Sigmoid colon (tissue), 7 donors: ENCODE results near the gene DYRK4. TPM values are rescaled to one million over a fixed set of nuclear protein-coding genes. Genes with fewer than 3 reads are reported as not detected.

Source experiments
- DNase-seq: peaks from one replicate; pipeline ENCODE4 v3.0.0-alpha.2; 2019
- H3K27ac ChIP-seq, 4 donors: fragments of 200-600 bp; sonication (generic); one replicate each; pipeline ENCODE4 v1.5.1; 2016 to 2019; ENCODE audit warnings: mild to moderate bottlenecking in 1 of 4
- H3K27me3 ChIP-seq, 3 donors: fragments of 200-600 bp; sonication (generic); one replicate each; pipeline ENCODE4 v1.5.1; 2019; ENCODE audit warnings: mild to moderate bottlenecking in 1 of 3
- H3K36me3 ChIP-seq, 4 donors: fragments of 200-600 bp; sonication (generic); one replicate each; pipeline ENCODE4 v1.5.1; 2016 to 2019
- H3K4me1 ChIP-seq, 4 donors: fragments of 200-600 bp; sonication (generic); one replicate each; pipeline ENCODE4 v1.5.1; 2017 to 2019
- H3K4me3 ChIP-seq, 4 donors: fragments of 200-600 bp; sonication (generic); one replicate each; pipeline ENCODE4 v1.5.1; 2017 to 2019; ENCODE audit warnings: mild to moderate bottlenecking in 2 of 4, moderate library complexity in 1 of 4
- H3K9me3 ChIP-seq, 4 donors: fragments of 200-600 bp in 3 of 4; sonication (generic) in 3 of 4; one replicate each; pipeline versions ENCODE4 v1.5.1 to v1.6.1; 2013 to 2019
- CTCF ChIP-seq, 4 experiments: fragments of 450-650 bp in 3 of 4; fragments of 200-600 bp in 1 of 4; IDR thresholded peaks; one replicate each; pipeline ENCODE4 v1.5.1; 2016 to 2019; ENCODE audit warnings: antibody characterized with exemption in 4 of 4, mild to moderate bottlenecking in 3 of 4, moderate library complexity in 2 of 4
- EP300 ChIP-seq, 4 donors: sonication (generic); formaldehyde crosslinking; IDR thresholded peaks; one replicate each; pipeline ENCODE4 v1.6.1; 2017; ENCODE audit warnings: antibody characterized with exemption in 4 of 4
- POLR2A ChIP-seq, 2 donors: fragments of 450-650 bp; IDR thresholded peaks; one replicate each; pipeline ENCODE4 v1.6.1; 2016; ENCODE audit warnings: antibody characterized with exemption in 2 of 2, mild to moderate bottlenecking in 2 of 2, moderate library complexity in 2 of 2
- POLR2AphosphoS5 ChIP-seq, 4 donors: sonication (generic); formaldehyde crosslinking; IDR thresholded peaks; one replicate each; pipeline ENCODE4 v1.6.1; 2017; ENCODE audit warnings: antibody characterized with exemption in 4 of 4
- WGBS, 2 donors: extraction: QIAGEN DNeasy Blood & Tissue Kit; methylation state at CpG; one replicate each; pipeline ENCODE4 v1.1.7; 2013; 5-methylcytosine and 5-hydroxymethylcytosine counted together
- intact Hi-C: fragments of 100-400 bp; cut with DNase I; formaldehyde crosslinking; loops from one replicate; pipeline ENCODE4 v1.15.1; 2023
- polyA plus RNA-seq, 3 donors: library from polyadenylated mRNA; stranded (reverse); fragments of 200-250 nt; gene quantifications; one replicate each; pipeline ENCODE4 v1.2.3, GENCODE V29; 2013
- total RNA-seq, 4 donors: library from RNA; depleted of rRNA; stranded (reverse); fragments of >200 nt; gene quantifications; one replicate each; pipeline ENCODE4 v1.1.0, GENCODE V29; 2016
- donor health status: healthy with polysubstance abuse.
- donor health status: Bipolar disorder and iron deficiency.
- donor health status: healthy.

DYRK4 gene
- total and polyA plus RNA-seq, 7 donors = 22.5 to 63.5 (median 31.9) TPM

DNA sequence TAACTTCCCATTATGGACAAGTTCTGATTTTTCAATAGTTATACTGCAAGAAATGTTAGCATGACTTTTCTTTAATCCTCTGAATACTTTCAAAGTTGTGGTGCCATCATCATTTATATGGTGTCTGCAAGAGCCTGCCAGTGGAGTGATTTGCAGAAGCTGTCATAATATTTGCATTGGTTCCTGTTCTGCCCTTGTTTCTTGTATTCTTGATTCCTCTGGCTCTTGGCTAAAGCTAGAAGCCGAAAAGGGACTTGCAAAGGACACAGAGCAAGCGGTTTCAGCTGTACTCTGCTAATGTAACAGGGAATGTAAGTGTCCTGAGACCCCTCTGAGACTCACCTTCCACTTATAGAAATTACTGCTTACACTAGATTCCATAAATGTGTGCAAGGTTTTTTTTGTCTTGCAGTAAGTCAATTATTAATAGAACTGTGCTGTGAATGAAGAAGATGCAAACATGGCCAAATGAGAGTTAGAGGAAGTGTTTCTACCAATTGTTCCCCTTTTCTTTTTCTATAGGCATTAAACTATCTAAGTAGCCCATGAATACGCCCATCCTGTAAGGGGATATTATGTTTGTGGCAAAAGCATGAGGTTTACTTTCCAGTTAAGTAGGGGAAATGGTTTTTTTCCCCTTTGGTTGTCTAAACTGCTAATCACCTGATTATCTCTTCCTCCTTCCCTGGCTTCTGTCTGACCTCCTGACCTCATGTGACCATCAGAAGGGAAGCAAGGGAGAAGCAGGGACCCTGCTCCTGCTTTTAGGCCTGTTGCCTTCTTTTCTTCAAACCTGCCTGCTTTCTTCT lies 5.3 kb downstream of the DYRK4 start:
- H3K27me3 ChIP-seq = peaks cover 0 to 13% (median 0%) of the 10 kb centered on the region in 3 donors
- intact Hi-C loops = no loop called here
- no peak overlapping the region for H3K4me3 ChIP-seq
- no peaks in the 10 kb centered on the region for H3K36me3 ChIP-seq
- peak overlapping the region in 2 of 4 donors; percentile 18 to 43 for H3K27ac ChIP-seq
- H3K9me3 ChIP-seq = no peaks in the 10 kb centered on the region
- peaks cover 0 to 3% (median 1%) of the 10 kb centered on the region in 4 donors for H3K4me1 ChIP-seq
- DNase-seq = no peak
- WGBS, 2 donors = 44 to 45% methylated on average over 3 of the region's 3 CpGs
- TF ChIP-seq EP300 (IDR thresholded peaks at IDR 0.05) (no peak), CTCF (IDR thresholded peaks at IDR 0.05) (no peak), POLR2AphosphoS5 (IDR thresholded peaks at IDR 0.05) (no peak), POLR2A (IDR thresholded peaks at IDR 0.05) (no peak)

GRCh38 chr12:4569261-4569660 lies 7.3 kb downstream of the DYRK4 start:
- Histone ChIP-seq H3K9me3 (no peaks in the 10 kb centered on the region), H3K27ac (no peak overlapping the region), H3K4me3 (no peak overlapping the region), H3K36me3 (no peaks in the 10 kb centered on the region), H3K27me3 (peaks cover 0 to 4% (median 0%) of the 10 kb centered on the region in 3 donors), H3K4me1 (no peaks in the 10 kb centered on the region)
- TF ChIP-seq POLR2AphosphoS5 (IDR thresholded peaks at IDR 0.05) (no peak), EP300 (IDR thresholded peaks at IDR 0.05) (no peak), POLR2A (IDR thresholded peaks at IDR 0.05) (no peak), CTCF (IDR thresholded peaks at IDR 0.05) (no peak)
- intact Hi-C loops = no loop called here
- WGBS, 2 donors = 93% methylated on average over 4 of the region's 4 CpGs
- DNase-seq = no peak

- intact Hi-C loops = no loop called here
- DNase-seq = no peak
These were observed 10.7 kb downstream of the DYRK4 start for GRCh38 chr12:4572680-4573079.

DNA sequence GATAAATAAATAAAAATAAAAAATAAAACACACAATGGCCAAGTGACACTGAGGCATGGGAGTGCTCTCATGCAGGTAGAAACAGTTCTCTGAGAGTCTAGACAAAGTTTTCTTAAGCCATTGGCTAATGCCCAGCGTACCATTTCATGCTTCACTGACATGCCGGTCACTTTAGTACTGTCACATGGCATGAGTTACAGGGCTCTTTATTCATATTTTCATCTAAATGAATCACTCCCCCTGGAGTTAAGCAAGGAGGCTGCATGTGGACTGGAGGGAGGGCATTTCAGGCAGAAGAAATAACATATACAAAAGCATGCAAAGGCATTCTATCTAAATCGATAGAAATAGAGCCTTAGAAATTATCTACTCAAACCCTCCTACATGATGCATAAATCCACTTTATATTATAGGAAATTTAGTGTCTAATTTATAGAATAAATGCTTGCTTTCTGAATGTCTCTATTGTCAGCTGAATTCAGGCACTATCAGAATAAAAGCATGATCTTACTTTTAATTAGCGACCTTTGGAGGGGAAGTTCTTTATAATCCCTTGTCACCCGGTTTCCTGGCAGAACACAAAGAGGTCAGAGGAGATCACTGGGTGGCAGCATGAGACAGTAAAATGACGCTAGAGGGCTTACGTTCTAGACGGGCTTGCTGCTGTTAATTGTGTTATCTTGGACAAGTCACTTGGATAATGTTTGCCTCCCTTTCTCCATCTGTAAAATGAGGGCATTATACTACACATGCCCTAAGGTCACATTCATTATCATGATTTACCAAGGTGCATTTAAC lies 17.5 kb downstream of the DYRK4 start:
- TF ChIP-seq EP300 (IDR thresholded peaks at IDR 0.05) (no peak), POLR2A (IDR thresholded peaks at IDR 0.05) (no peak), CTCF (IDR thresholded peaks at IDR 0.05) (peak in 1 of 4 experiments; percentile 9), POLR2AphosphoS5 (IDR thresholded peaks at IDR 0.05) (no peak)
- H3K27ac ChIP-seq = no peak overlapping the region
- intact Hi-C loops = no loop called here
- no peak for DNase-seq
- no peaks in the 10 kb centered on the region for H3K27me3 ChIP-seq
- no peaks in the 10 kb centered on the region for H3K36me3 ChIP-seq
- H3K9me3 ChIP-seq = no peaks in the 10 kb centered on the region
- no peaks in the 10 kb centered on the region for H3K4me1 ChIP-seq
- H3K4me3 ChIP-seq = no peak overlapping the region
- 19 to 39% methylated on average over 8 of the region's 8 CpGs for WGBS, 2 donors

More at GRCh38 chr12:4572680-4573079, 10.7 kb downstream of the DYRK4 start:
- Histone ChIP-seq H3K36me3 (no peaks in the 10 kb centered on the region), H3K27ac (no peak overlapping the region), H3K4me3 (no peak overlapping the region), H3K4me1 (no peaks in the 10 kb centered on the region), H3K27me3 (no peaks in the 10 kb centered on the region), H3K9me3 (no peaks in the 10 kb centered on the region)
- 90 to 92% methylated on average over 7 of the region's 7 CpGs for WGBS, 2 donors
- TF ChIP-seq POLR2A (IDR thresholded peaks at IDR 0.05) = no peak
- no peak for TF ChIP-seq EP300 (IDR thresholded peaks at IDR 0.05)

DNA sequence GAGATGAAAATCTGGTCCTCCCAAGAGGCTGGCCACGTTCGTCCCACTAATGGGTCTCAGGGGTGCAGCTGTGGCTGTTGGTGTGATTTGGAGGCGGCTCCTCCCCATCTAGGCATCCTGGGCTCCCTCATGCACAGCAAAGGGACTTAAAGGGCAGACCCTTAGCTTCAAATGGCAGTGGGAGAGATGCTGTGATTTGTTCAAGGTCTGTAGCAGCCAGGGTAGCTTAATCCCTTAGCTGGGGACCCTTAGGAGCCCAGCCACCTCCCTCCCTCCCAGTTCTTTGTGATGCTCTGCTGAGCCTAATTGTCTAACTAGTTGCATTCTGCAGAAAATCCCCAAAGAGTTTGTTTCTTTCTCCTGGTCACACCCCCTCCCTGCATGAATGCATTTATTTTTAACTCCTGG lies 18.3 kb downstream of the DYRK4 start:
- TF ChIP-seq EP300 (IDR thresholded peaks at IDR 0.05) (no peak), POLR2A (IDR thresholded peaks at IDR 0.05) (no peak), CTCF (IDR thresholded peaks at IDR 0.05) (no peak), POLR2AphosphoS5 (IDR thresholded peaks at IDR 0.05) (no peak)
- no peak for DNase-seq
- Histone ChIP-seq H3K27me3 (no peaks in the 10 kb centered on the region), H3K9me3 (no peaks in the 10 kb centered on the region), H3K4me1 (no peaks in the 10 kb centered on the region), H3K27ac (no peak overlapping the region), H3K36me3 (no peaks in the 10 kb centered on the region), H3K4me3 (no peak overlapping the region)
- intact Hi-C loops = no loop called here
- 68 to 81% methylated on average over 3 of the region's 3 CpGs for WGBS, 2 donors
